Measurements from ENCODE around the gene LAMC3. TPM values are rescaled to one million over a fixed set of nuclear protein-coding genes. Genes with fewer than 3 reads are reported as not detected.

LAMC3 gene
- total and polyA plus RNA-seq, 5 experiments from 2014 or later, result 0.02 to 7.2 (median 6.9) TPM; not detected in 2

DNA sequence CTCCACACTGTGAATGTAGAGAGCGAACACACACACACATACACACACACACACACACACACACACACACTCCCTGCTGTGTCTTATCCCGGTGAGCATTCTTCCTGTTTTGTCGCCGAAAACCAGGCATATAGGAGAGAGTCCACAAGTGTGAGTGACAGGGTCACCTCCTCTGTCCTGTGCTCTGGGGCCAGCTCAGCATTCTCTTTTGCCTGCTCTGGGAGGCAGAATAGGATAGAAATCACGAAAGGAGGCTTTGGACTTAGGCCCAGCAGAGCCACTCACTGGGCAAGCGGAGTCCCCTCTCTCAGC is 3.0 kb downstream of the LAMC3 start:
- ATAC-seq, result no peak
- H3K4me1 Mint-ChIP-seq, result peaks cover 0 to 5% (median 1%) of the 10 kb centered on the region in 4 donors

DNA sequence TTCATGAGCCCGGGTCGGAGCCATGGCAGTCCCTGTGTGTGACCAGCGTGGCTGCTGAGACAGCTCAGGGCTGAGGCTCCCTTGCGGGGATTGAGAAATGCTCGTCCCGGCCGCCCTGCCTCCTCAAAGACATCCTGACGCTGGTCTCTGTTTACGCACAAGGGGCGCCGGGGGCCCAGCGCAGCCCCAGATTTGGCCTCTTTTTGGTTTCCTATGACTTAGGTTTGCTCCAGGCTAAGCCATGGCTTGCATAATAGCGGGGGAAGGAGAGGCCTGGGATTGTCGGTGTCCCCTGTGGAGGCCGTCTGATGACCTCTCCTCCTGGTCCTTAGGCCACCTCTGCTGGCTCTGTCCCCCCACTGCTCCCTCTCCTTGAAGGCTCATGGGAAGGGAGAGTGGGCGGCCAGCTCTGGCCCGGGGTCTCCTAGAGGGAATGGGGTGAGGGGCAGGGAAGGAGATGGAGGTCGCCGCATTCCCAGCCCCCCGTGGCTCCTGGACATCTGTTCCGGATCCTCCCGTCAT is 3.5 kb downstream of the LAMC3 start:
- no peak overlapping the region for H3K4me3 Mint-ChIP-seq
- peaks cover 8 to 69% (median 28%) of the 10 kb centered on the region in 5 donors for H3K27me3 Mint-ChIP-seq
- H3K36me3 Mint-ChIP-seq, result no peaks in the 10 kb centered on the region
- H3K4me1 Mint-ChIP-seq, result peaks cover 0 to 5% (median 1%) of the 10 kb centered on the region in 4 donors
- ATAC-seq (no peak), DNase-seq (no peak)
- POLR2A ChIA-PET, result no interaction called here
- H3K27ac Mint-ChIP-seq, result no peak overlapping the region
- peaks cover 0 to 2% (median 0%) of the 10 kb centered on the region in 9 donors for H3K9me3 Mint-ChIP-seq

More for the DNA sequence above, 3.0 kb downstream of the LAMC3 start:
- Mint-ChIP-seq H3K4me3 (no peak overlapping the region), H3K9me3 (peaks cover 0 to 2% (median 0%) of the 10 kb centered on the region in 9 donors), H3K27me3 (peaks cover 8 to 71% (median 28%) of the 10 kb centered on the region in 5 donors), H3K27ac (no peak overlapping the region), H3K36me3 (no peaks in the 10 kb centered on the region)
- POLR2A ChIA-PET, result no interaction called here
- no peak for DNase-seq

DNA sequence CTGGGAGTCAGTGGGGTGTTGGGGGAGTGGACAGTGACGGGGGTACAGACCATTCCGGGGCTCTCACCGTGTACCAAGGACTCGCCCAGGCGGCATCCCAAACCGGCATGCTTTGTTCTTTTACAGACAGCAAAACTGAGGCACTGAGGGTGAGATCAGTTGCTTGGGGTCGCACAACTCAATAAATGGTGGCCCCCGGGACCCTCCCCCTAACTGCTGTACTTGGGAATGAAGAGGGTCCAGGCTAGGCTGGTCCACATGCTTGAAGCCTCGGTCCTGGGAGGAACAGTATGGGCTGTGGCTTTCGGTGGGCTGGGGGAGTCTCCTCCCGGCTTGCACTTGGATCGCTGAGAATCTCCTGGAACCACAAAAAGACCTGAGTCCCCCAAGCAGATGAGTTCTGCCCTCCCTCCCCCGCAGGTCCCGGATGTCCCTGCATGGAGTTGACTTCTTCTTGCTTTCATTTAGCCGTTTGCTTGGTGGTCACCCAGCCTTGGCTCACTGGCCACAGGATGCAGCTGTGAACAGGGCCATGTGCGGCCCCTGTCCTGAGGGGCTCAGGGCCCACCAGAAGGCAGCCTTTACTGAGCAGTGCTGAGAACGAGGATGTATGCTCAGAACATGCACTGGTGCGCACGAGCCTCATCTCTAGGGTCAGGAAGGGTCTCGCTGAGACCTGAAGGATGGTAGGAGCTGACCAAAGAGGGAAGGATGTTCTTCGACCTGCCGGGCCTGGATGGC is 4.2 kb downstream of the LAMC3 start:
- H3K36me3 Mint-ChIP-seq, result no peaks in the 10 kb centered on the region
- H3K27ac Mint-ChIP-seq, result no peak overlapping the region
- POLR2A ChIA-PET, result no interaction called here
- H3K4me3 Mint-ChIP-seq, result no peak overlapping the region
- no peak for ATAC-seq
- DNase-seq, result no peak
- peaks cover 0 to 5% (median 1%) of the 10 kb centered on the region in 4 donors for H3K4me1 Mint-ChIP-seq
- H3K27me3 Mint-ChIP-seq, result peaks cover 8 to 62% (median 28%) of the 10 kb centered on the region in 5 donors
- H3K9me3 Mint-ChIP-seq, result peaks cover 0 to 2% (median 0%) of the 10 kb centered on the region in 9 donors

DNA sequence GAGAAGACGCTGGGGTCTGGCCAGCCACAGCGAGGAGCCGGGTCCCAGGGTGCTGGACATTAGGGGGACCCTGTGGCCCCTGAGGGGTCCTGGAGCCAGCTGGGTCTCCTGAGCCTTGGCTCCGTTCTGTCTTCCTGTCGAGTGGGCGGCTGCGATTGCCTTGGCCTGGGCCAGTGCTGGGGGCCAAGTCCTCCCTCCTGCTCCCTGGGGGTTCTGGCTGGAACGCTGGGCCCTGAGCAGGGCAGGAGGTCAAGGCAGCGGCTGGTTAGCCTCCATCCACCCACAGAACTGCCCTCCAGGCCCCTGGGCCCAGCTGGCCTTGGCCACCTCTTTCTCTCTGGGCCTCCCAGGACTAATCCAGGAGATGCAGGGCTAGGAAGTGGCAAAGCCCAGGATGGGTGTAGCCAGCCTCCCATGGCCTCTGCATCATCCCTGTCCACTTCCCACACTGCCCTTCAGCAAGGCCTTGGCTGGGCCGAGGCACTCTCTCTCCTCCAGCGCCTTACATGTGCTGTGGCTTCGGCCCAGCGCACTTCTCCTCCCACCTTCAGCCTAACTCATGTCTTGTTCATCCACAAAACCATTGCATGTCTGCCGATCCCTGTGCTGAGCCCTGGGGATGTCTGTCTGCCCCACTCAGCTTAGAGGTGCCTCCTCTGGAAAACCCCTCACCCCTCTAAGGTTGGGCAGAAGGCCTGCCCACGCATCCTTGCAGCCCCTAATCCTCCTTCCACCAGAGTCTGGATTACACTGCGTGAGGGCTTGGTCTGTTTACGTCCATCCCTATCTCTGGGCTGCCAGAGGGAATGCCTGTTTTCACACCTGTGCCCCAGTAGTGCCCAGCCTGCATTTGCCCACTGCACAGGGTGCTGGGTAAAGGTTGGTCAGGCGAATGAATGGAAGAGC is 5.0 kb downstream of the LAMC3 start:
- Mint-ChIP-seq H3K27me3 (peaks cover 6 to 59% (median 25%) of the 10 kb centered on the region in 5 donors), H3K36me3 (no peaks in the 10 kb centered on the region), H3K4me3 (no peak overlapping the region), H3K27ac (no peak overlapping the region), H3K4me1 (peaks cover 0 to 2% (median 0%) of the 10 kb centered on the region in 4 donors), H3K9me3 (peaks cover 0 to 2% (median 0%) of the 10 kb centered on the region in 9 donors)
- DNase-seq (no peak), ATAC-seq (no peak)
- POLR2A ChIA-PET, result no interaction called here

GRCh38 chr9:131015112-131015511 is 6.1 kb downstream of the LAMC3 start:
- Mint-ChIP-seq H3K27me3 (peaks cover 6 to 56% (median 24%) of the 10 kb centered on the region in 5 donors), H3K27ac (no peak overlapping the region), H3K9me3 (peaks cover 0 to 2% (median 0%) of the 10 kb centered on the region in 9 donors), H3K4me3 (no peak overlapping the region), H3K36me3 (no peaks in the 10 kb centered on the region), H3K4me1 (no peaks in the 10 kb centered on the region)
- DNase-seq, result no peak
- POLR2A ChIA-PET, result no interaction called here
- ATAC-seq, result no peak

DNA sequence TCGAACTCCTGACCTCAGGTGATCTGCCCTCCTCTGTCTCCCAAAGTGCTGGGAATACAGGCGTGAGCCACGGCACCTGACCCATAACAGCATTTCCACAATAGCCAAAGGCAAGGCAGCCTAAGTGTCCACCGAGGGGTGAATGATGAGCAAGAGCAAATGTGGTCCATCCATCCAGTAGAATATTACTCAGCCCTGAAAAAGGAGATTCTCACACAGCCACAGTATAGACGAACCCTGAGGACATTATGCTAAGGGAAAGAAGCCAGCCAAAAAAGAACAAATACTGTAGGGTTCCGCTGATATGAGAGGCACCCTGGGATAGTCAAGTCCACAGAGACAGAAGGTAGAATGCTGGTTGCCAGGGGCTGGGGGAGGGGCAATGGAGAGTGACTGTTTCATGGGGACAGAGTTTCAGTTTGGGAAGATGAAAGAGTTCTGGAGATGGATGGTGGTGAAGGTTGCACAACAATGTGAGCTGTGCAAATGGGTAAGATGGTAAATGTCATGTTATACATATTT is 7.0 kb downstream of the LAMC3 start:
- ATAC-seq, result no peak
- H3K27ac Mint-ChIP-seq, result no peak overlapping the region
- no peaks in the 10 kb centered on the region for H3K36me3 Mint-ChIP-seq
- H3K27me3 Mint-ChIP-seq, result peaks cover 6 to 52% (median 17%) of the 10 kb centered on the region in 5 donors
- peaks cover 0 to 2% (median 0%) of the 10 kb centered on the region in 9 donors for H3K9me3 Mint-ChIP-seq
- POLR2A ChIA-PET, result interaction anchor here (0.6 kb wide), 1 partner anchor 30 kb away, joined by 4 read pairs; no protein-coding TSS in a partner anchor
- H3K4me1 Mint-ChIP-seq, result no peaks in the 10 kb centered on the region
- no peak for DNase-seq
- no peak overlapping the region for H3K4me3 Mint-ChIP-seq

GRCh38 chr9:131017067-131017466 is 8.1 kb downstream of the LAMC3 start:
- Mint-ChIP-seq H3K4me1 (no peaks in the 10 kb centered on the region), H3K36me3 (no peaks in the 10 kb centered on the region)

DNA sequence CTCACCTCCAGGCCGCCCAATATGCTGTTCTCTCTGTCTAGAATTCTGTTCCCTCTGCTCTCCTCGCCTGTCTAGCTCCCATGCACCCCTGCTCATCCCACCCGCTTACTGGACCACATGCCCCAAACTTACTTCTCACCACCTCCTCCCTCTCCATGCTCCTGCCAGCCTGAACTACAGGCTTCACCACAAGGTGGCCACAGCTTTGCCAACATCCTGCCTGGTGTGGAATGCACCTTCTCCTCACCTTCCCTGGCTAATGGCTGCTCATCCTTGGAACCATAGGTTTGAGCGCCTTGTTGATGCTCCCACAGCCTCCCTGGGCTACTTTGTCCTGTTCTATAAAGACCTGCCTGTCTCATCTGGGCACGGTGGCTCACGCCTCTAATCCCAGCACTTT is 9.6 kb downstream of the LAMC3 start:
- Mint-ChIP-seq H3K27me3 (peaks cover 6 to 33% (median 16%) of the 10 kb centered on the region in 5 donors), H3K4me3 (no peak overlapping the region), H3K9me3 (no peaks in the 10 kb centered on the region), H3K36me3 (no peaks in the 10 kb centered on the region), H3K27ac (peak overlapping the region in 1 of 10 donors; percentile 40), H3K4me1 (no peaks in the 10 kb centered on the region)
- POLR2A ChIA-PET, result no interaction called here
- DNase-seq, result no peak
- ATAC-seq, result no peak

More at GRCh38 chr9:131017067-131017466, 8.1 kb downstream of the LAMC3 start:
- H3K4me3 Mint-ChIP-seq, result no peak overlapping the region
- peaks cover 6 to 43% (median 16%) of the 10 kb centered on the region in 5 donors for H3K27me3 Mint-ChIP-seq
- H3K27ac Mint-ChIP-seq, result no peak overlapping the region
- ATAC-seq (no peak), DNase-seq (no peak)
- peaks cover 0 to 2% (median 0%) of the 10 kb centered on the region in 9 donors for H3K9me3 Mint-ChIP-seq
- POLR2A ChIA-PET, result no interaction called here

DNA sequence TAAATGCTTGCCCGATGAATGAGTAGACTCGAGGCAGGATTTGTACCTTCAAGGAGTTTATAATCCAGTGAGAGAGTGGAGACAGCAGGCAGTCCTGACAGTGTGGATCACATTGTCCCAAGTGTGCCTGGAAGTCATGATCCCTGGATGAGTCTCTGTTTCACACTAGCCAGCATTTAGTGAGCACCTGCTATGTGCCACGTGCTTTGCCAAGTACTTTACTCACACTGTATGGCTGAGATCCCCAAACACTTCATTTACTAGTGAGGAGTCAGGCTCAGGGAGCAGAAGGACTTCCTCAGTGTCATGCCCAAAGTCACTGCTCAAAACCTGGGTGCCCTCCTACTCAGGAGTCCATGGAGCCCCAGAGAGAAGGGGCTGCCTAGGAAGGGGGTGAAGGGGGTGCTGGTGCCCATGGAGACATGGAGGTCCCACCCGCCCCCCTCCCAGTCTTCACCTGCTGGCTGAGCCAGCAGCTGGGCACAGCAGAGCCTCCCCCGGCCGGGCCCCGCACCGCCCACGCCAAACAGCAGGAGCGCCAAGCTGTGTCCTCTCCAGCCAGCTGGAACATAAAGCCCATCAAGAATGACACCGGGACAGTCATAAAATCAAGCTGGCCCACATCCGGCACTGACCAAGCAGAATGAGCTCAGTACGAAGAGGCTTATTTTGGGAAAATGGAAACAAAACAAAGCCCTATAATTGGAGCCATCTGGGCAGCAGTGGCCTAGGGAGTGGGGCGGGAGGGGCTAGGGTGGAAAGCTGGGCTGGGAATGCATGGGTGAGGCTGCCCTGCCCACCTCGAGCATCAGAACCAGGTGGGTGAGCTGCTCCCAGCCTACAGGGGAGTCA is 10.6 kb downstream of the LAMC3 start:
- Mint-ChIP-seq H3K27ac (no peak overlapping the region), H3K9me3 (no peaks in the 10 kb centered on the region), H3K36me3 (no peaks in the 10 kb centered on the region), H3K4me1 (no peaks in the 10 kb centered on the region), H3K4me3 (no peak overlapping the region), H3K27me3 (peaks cover 6 to 28% (median 9%) of the 10 kb centered on the region in 5 donors)
- no peak for DNase-seq
- POLR2A ChIA-PET, result no interaction called here
- ATAC-seq, result no peak

DNA sequence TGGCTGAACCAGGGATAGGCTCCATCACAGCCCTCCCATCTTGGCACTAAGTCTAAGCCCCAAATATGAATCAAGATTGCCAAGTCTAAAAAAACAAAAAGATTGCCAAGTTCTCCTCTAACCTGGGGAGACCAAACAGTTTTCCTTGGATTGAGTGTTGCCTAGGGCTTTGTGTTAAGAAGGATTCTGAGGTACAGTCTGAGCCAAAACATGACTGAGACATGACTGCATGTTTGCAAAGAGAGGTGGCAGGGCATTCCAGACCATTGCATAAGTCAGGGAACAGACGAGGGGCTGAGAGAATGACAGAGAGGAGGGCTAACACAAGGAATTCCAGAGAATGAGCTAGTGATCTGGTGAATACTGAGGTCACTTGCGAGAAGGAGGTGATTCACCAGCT is 11.4 kb downstream of the LAMC3 start:
- no peaks in the 10 kb centered on the region for H3K9me3 Mint-ChIP-seq
- H3K4me3 Mint-ChIP-seq, result no peak overlapping the region
- H3K27me3 Mint-ChIP-seq, result peaks cover 6 to 28% (median 8%) of the 10 kb centered on the region in 5 donors
- DNase-seq (no peak), ATAC-seq (no peak)
- POLR2A ChIA-PET, result no interaction called here
- H3K27ac Mint-ChIP-seq, result no peak overlapping the region
- no peaks in the 10 kb centered on the region for H3K4me1 Mint-ChIP-seq
- no peaks in the 10 kb centered on the region for H3K36me3 Mint-ChIP-seq

GRCh38 chr9:131020862-131021261 is 11.9 kb downstream of the LAMC3 start:
- H3K4me1 Mint-ChIP-seq, result no peaks in the 10 kb centered on the region
- H3K27ac Mint-ChIP-seq, result no peak overlapping the region
- ATAC-seq (no peak), DNase-seq (no peak)
- H3K27me3 Mint-ChIP-seq, result peaks cover 2 to 29% (median 8%) of the 10 kb centered on the region in 5 donors
- POLR2A ChIA-PET, result no interaction called here
- no peak overlapping the region for H3K4me3 Mint-ChIP-seq
- no peaks in the 10 kb centered on the region for H3K36me3 Mint-ChIP-seq
- no peaks in the 10 kb centered on the region for H3K9me3 Mint-ChIP-seq

DNA sequence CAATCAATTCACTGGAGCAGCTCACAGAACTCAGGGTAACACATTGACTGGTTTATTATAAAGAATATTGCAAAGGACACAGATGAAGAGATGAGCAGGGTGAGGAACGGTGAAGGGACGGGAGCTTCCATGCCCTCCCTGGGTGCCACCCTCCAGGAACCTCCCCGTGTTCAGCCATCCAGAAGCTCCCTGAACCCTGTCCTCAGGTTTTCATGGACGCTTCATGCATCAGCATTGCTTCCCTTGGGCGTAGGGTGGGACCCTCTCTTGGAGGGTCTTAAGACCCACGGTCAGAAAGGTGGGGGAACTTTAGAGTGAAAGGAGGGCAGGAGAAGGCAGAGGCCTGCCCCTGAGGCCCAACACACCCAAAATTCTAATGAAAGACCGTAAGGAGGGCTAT is 12.8 kb downstream of the LAMC3 start:
- POLR2A ChIA-PET, result no interaction called here
- Mint-ChIP-seq H3K27me3 (peaks cover 0 to 24% (median 6%) of the 10 kb centered on the region in 5 donors), H3K36me3 (no peaks in the 10 kb centered on the region), H3K4me1 (no peaks in the 10 kb centered on the region), H3K9me3 (no peaks in the 10 kb centered on the region), H3K27ac (no peak overlapping the region), H3K4me3 (no peak overlapping the region)
- ATAC-seq (no peak), DNase-seq (no peak)
